GM19043 (cell line): ENCODE results near the gene ENKUR.
"Not testable (repeated sequence)": the region's sequence is repeated elsewhere in the genome, so short reads cannot be mapped to it uniquely, and the experiment has no call there.

ENCODE experiments used
- ATAC-seq: cut with Tn5 transposase; IDR thresholded peaks from one replicate; pipeline ENCODE4 v1.9.1; 2021; ENCODE audit warnings: low read depth; ENCODE audit not compliant: unreplicated experiment

Gene ENKUR

DNA sequence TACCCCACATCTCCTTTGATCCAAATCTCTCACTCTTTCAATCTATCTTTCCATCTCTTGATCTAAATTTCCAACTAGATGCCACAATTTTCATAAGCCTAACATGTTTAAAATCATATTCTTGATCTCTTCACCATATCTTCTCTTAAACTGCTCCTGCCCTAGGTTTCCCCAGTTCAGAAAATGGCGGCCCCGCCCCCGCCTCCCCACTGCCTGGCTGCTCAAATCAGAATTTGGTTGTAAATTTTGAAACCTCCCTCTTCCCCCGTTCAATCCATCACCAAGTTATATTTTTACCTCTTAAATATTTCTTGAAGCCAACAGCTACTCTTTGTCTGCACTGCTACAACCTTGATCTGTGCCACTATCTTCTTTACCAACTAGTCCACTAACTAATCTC lies 36.3 kb downstream of the ENKUR start:
- ATAC-seq = no peak

DNA sequence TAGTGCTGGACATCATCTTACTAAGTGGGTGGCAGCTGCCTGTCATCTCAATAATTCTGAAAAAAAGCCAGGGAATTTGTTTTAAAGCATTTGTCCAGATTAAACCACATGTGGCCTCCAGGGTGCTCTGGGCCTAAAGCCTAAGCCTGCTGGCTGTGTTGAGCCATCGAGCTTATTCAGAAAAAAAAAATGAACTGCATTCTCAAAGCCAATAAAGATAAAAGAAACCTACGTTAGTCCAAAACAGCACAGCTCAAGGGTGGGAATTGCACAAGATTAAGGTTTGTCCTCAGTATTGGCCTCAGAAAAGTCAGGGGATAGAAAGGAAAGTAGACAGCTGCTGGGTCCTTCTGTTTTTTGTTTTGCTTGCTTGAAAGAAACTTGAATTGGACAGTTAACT lies 41.0 kb downstream of the ENKUR start:
- ATAC-seq = no peak

DNA sequence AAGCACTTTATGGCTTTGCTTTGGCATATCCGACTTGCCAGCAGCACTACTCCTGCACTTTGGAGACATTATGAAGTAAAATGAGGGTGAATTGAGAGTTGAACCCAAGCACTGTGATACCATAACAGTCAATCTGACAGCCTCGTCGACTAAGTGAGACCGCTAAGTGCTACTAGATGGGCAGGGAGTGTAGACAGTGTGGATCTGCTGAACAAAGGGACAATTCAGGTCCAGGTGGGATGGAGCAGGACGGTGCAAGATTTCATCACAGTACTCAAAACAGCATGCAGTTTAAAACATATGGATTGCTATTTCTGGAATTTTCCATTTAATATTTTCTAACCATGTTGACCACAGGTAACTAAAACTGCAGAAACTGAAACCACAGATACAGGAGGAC lies 42.8 kb downstream of the ENKUR start:
- no peak for ATAC-seq

DNA sequence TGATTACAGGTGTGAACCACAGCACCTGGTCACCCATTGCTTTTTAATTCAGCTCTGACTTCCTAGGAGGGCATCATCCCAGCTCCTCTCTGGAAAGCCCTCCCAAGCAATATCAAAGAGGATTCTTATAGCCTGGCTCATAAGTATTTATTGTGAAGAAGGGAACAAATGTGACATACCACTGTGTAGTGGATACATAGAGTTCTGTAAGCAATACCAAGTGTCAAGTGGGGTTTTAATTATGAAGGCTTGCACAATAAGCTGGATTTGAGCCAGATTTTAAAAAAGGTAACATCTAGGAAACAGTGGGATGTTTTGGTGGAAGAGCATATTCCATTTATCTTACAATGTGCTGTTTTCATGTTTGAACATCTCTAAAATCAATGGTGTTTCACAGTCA lies 44.6 kb downstream of the ENKUR start:
- ATAC-seq = no peak

DNA sequence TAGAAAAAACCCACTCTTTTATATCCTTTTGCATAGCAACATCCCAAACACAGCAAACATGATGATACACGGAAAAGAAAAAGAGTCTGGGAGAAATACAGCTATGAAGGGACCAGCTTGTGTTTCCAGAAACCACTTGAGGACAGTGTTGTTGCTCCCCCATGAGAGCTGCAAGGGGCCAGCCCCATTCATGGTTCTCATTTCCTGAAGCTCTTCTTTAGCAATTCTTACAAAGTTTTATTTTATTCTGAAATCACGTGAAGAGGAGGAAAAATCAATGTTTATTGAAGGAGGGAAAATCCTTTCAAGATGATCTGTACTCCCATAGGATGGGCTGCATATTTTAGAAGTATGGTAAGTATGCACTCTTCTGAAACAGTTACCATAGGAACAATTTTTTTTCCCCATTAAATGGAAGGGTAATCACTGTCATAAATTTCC lies 46.1 kb downstream of the ENKUR start:
- ATAC-seq = no peak

DNA sequence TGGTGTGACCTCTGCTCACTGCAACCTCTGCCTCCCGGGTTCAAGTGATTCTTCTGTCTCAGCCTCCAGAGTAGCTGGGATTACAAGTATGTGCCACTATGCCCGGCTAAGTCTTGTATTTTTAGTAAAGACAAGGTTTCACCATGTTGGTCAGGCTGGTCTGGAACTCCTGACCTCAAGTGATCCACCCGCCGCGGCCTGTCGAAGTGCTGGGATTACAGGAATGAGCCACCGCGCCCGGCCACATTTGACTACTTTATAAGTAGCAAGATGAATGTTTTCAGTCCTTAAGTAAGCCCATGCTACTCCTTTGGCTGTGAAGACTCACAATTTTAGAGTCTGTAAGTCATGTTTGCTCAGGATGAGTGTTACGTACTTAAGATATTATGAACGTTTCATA lies 47.0 kb downstream of the ENKUR start:
- ATAC-seq = not testable (repeated sequence)

DNA sequence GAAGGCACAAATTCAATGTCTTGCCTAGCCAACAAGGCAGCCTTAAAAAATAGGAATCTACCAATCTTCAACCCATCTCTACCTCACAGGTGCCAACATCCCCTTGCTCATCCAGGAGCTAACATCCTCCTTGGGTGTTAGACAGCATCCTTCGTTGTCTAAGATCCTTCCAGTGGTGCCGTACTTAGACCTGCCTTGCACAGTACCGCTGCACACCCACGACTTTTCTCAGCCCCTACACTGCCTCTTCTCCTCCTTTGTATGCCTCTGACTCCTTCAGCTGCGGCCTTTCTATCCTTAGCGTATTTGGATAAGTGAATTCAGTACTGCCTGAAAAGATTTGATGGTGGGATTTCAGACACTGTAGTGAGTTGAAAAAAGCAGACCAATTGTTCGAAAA lies 47.6 kb downstream of the ENKUR start:
- no peak for ATAC-seq

DNA sequence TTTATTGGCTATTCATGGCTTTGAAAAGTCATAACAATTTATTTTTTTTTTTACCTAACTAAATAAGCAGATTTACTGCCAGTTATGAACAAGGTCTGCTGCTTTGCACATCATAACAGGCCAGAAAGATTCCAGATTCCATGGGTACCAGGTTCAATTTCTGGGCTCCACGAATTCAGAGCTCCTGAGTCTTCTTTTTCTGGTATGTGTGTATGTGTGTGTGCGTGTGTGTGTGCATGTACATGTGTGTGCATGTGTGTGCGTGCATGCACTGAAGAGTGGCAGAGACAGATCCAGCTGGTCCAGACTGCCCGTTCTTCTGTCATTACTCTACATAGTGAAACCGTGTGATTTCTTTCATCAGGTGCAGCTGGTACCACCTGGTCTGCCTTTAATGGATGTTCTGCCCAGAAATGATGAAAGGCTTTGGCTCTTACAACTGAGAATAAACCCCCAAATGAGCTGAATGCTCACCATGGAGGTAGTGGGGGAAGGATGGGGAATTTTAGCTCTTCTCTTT lies 48.9 kb downstream of the ENKUR start:
- no peak for ATAC-seq

DNA sequence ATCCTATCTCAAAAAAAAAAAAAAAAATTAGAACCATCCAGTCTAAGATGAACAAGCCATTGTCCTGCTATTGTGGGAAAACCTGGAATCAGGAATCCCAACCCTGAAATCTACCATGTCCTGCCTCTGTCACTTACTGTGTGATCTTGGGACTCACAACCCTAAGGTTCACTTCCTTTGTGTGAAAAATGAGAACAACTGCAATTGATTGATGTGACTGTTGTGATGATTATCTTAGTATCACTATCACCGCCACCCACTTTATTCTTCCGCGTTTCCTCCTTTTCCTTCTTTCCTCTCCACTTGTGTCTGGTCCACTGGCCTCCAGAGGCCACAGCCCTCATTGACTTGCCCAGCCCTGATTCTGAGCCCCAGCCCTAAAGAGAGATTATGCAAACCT lies 50.9 kb downstream of the ENKUR start:
- no peak for ATAC-seq

DNA sequence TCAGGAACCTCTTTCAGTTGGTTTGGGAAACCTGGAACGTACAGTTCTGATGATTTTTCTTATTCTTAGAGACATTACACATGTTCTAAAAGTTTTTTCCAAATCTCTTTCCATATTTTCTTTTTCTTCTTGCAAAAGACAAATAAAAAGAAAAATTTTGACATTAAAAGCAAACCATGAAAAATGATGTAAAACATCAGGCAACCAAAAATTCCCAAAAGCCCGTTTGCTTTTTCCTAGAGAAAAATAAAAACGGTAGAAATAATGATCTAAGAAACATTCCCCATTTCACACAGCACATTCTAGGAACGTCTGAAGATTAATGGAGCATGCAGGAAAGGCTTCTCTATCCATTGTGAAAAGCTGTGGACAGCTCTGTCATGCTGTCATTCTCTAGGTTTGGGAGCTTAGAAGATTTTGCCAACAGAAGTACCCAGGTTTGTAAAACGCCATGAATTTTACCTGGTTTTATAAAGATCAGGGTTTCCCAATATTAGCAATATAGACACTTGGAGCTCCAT lies 52.4 kb downstream of the ENKUR start:
- no peak for ATAC-seq

DNA sequence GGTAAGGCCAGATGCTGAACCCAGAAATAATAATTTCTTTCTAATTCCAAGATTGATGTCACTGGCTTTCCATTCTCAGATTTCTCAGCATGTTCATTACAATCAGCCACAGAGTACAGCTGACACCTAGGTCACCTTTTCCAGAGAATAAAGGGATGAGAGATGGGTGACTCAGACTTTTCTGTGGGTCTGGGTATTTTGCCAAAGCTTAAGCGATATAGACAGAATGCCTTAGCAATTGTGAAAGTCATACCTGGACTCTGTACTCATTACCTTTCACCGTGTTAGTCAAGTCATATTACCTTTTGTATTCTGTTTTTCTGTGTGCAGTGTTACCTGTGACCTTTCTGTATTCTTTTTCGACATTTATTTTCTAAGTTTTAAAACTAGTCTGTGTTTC lies 53.0 kb downstream of the ENKUR start:
- ATAC-seq = no peak

DNA sequence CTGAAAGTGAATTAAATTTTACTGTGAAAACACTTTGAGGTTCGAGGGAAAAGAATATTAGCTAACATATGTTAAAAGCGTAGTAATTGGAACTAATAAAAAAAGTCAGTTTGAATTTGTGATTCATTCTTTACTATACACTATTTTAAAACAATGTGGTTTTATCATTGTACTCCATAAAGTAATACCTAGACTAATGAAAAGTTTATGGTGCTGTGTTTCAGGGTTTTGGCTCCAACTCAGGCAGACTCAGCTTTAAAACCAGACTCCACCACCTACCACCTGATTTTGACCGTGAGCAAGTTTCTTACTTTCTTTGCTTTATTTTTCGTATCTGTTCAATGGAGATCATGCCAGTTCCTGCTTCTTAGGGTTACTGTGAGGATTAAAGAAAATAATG lies 54.4 kb downstream of the ENKUR start:
- ATAC-seq = no peak

DNA sequence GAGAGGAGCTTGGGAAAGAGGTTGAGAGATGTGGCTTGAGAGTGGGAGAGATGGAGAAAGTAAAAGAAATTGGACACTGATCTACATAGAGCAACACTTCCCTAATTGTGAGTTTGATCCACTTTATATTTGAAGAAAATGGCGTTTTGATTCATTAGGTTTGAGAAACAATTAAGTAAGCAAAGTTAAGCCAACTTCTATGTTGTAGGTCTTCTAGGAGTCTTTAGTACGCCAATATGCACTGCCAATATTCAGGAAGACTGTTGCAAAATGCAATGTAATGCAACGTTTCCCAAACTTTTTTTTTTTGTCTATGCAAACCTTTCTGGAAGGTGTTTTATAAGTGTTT lies 56.6 kb downstream of the ENKUR start:
- ATAC-seq = no peak

DNA sequence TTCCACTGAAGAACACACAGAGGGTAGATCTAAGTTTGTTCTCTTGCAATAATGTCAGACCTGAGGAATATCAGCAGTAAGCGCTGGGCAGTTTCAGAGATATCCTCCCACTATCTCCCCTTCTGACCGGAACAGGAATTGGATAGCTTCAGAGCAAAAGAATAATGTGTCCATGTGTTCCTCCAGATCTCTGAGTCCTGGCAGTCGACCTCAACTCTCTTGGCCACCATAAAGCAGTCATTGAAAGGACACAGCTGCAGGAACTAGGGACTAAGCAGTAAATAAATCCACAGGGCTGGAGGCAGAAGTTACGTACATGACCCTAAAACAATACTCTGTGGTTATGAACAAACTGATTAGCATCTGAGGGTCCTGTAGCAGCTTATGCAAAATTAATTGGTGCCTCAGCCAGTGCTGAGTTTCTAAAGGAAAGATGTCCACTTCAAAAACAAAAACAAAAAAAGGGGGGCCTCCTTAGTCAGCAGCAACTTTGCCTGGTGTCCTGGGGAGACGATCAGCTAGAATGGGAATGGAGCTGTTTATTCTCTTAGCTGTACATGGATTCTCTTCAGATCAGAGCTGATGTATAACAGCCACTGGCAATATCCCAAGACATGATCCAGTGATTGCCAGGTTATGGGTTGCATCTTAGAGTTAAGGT lies 57.1 kb downstream of the ENKUR start:
- no peak for ATAC-seq

DNA sequence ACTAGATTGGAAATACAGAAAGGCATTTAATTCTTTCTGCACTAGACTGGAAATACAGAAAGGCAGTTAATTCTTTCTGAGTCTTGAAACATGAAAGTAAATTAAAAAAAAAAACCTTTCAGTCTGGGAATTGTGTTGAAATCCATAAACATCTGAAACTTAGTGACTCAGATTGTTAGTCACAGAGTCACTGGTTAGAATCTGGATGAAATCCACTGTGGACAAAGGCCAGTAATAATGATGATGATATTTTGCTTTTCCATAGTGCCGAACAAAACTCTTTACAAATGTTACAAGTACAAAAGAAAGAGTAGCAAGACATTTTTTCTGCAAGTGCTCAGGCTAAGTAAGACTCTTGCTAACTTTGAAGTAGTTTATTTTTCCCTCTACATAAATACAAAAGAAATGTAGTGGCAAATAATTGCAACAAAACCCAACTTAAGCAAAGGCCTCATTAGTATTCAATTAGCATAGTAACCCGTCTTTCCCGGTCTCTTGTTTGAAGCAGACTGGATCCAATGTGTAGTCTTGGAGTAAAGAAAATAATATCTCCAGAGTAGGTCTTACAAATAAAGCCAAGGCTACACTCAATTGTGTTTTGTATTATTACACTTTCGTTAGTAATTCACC lies 57.8 kb downstream of the ENKUR start:
- ATAC-seq = no peak

DNA sequence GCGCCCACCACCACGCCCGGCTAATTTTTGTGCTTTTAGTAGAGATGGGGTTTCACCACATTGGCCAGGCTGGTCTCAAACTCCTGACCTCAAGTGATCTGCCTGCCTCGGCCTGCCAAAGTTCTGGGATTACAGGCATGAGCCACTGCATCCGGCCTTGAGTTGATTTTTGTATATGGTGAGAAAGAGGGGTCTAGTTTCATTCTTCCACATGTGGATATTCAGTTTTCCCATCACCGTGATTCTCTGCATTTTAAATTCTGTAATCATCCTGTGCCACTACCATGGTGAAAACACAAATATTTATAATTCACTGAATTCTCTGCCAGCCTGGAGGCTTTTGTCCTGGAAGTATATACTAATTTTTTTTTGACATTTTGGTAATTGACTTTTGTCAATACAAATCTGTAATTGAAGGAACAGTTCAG lies 58.3 kb downstream of the ENKUR start:
- ATAC-seq = not testable (repeated sequence)

DNA sequence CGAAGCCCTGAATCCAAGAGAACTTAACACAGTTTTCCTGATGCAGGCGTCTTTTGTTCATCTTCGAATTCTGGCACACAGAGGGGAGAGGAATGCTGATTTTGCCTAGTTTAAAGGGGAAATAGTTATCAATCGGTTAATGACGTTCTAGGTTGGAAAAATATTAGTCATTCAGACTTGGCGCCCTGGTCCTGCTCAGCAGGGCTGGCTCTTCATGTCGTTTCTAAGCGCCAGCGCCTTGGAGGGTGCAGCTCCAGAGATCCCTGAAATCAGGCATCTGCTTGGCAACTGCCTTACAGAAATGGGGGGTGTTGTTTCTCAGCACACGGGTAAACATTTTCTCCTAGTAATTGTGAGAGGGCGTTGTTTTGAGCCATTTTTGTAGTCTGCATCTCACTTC lies 62.3 kb downstream of the ENKUR start:
- no peak for ATAC-seq

DNA sequence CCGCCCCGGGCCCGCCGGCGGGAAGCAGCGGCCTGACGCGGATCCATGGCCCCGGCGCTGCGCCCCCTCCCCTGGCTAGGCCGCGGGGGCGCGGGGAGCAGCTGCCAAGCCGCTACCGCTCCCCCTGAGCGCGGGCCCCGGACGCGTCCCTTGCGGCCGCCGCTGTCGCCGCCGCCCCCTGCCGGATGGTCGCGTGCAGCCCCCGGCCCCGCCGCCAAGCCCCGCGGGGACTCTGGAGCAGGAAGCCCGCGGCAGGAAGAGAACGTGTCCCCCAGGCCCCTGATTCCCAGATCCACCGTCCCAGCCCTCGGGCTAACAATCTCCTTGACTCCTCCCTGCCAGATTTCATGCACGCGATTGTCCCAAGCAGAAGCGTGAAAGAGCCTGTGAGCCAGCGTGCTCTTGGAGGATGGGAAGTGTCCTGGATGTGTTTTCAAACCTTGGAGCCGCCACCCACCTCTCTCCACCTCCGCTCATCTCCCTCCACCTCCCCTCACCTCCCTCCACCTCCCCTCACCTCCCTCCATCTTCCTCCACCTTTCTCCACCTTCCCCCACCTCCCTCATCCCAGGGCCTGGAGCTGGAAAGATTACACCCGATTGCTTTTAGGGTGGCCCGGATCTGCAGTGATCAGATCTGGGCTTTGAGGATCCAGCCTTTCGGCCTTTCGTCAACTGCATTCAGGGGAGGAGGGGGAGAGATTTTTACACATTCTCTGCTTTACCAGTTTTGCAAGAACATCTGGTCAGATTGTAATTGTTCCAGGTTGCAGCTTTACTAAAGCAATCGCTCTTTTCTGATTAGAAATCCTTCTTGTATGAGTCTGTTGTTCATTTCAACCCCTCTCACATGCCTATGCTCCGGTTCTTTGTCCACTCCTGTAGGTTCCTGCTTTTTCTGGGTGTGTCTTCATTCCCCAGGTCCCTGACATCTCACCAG lies 63.0 kb downstream of the ENKUR start:
- ATAC-seq = peak; percentile 69

DNA sequence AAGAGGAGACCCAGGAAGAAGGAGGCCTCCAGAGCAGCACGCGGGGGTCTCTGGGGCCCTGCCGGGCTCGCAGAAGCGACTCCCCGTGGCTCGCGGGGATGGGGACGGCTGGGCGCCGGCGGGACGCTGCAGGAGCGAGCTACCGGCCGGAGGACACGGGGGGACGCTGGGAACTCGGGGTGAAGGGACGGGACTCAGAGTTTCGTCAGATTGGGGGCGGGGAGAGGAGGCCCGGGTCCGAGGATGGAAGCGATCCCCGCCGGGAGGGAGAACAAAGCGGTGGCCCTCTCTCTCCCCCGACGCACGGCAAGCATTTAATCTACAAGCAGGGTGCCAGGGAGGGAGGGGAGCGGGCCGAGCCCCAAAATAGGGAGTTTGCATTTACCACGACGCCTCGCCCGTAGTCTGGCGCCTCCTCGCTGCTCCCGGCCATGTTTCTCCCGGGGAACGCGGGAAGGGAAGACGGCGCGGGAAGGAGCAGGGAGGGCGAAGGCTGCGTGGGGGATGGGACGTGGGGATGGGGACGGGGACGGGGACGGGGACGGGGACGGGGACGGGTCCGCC lies 63.7 kb downstream of the ENKUR start, which contains the start of gene PRTFDC1:
PRTFDC1 (minus strand) TSS at position 464 of the 564 bp plus-strand sequence; CDS start at position 433, 31 bp downstream.
- ATAC-seq = peak; percentile 21
